SHP77 treated with DMSO at 0.1 percent for 48 hours (cell line): ENCODE measurements around the gene INPP5A.

Source experiments
- DNase-seq: peaks from one replicate; lab custom pipeline; 2025; lab: John Stamatoyannopoulos, UW

INPP5A gene

GRCh38 chr10:132645630-132646442 lies 108.2 kb downstream of the INPP5A start:
- DNase-seq: no peak

- DNase-seq: no peak
Measured at GRCh38 chr10:132646443-132647097, 109.0 kb downstream of the INPP5A start.

- DNase-seq: no peak
Measured at GRCh38 chr10:132647424-132647823, 109.8 kb downstream of the INPP5A start.

- DNase-seq: no peak
Measured at GRCh38 chr10:132648072-132648850, 110.7 kb downstream of the INPP5A start.

- DNase-seq: no peak
Measured at GRCh38 chr10:132648851-132649528, 111.4 kb downstream of the INPP5A start.

GRCh38 chr10:132649651-132650360 lies 112.2 kb downstream of the INPP5A start:
- DNase-seq: no peak

GRCh38 chr10:132650611-132651250 lies 113.1 kb downstream of the INPP5A start:
- DNase-seq: no peak

GRCh38 chr10:132651511-132652029 lies 114.0 kb downstream of the INPP5A start:
- no peak for DNase-seq

- DNase-seq: no peak
Measured at GRCh38 chr10:132652446-132652845, 114.9 kb downstream of the INPP5A start.

- DNase-seq: no peak
Measured at GRCh38 chr10:132652936-132653590, 115.5 kb downstream of the INPP5A start.

GRCh38 chr10:132653721-132654120 lies 116.1 kb downstream of the INPP5A start:
- DNase-seq: no peak

- DNase-seq: no peak
Measured at GRCh38 chr10:132654121-132654571, 116.6 kb downstream of the INPP5A start.

GRCh38 chr10:132654708-132655661 lies 117.4 kb downstream of the INPP5A start:
- peak; percentile 5 for DNase-seq

- no peak for DNase-seq
Measured at GRCh38 chr10:132655735-132656134, 118.1 kb downstream of the INPP5A start.

GRCh38 chr10:132656283-132657126 lies 118.9 kb downstream of the INPP5A start:
- no peak for DNase-seq

- DNase-seq: no peak
Measured at GRCh38 chr10:132657127-132657706, 119.6 kb downstream of the INPP5A start.

GRCh38 chr10:132657748-132658147 lies 120.2 kb downstream of the INPP5A start:
- no peak for DNase-seq
